Heart right ventricle (tissue), 16 donors: ENCODE measurements around the gene HSPA14. TPM values are rescaled to one million over a fixed set of nuclear protein-coding genes. Genes with fewer than 3 reads are reported as not detected.

Source experiments
- ATAC-seq, 8 donors: fragments of 200-7000 bp; cut with Tn5 transposase; one replicate each; pipeline ENCODE4 v1.9.1; 2020; ENCODE audit warnings: mild to moderate bottlenecking in 8 of 8, moderate library complexity in 8 of 8, moderate number of reproducible peaks in 1 of 8
- DNase-seq, 2 donors: peaks; one replicate each; pipeline ENCODE4 v3.0.0-alpha.2; 2020
- H3K27ac ChIP-seq, 10 donors: fragments of 200-600 bp; sonication (generic) in 2 of 10; one replicate each; pipeline versions ENCODE4 v1.5.0 to v1.8.0; 2020 to 2022; ENCODE audit warnings: mild to moderate bottlenecking in 3 of 10
- H3K27me3 ChIP-seq, 7 donors: fragments of 200-600 bp; one replicate each; pipeline ENCODE4 v1.8.0; 2021 to 2022; ENCODE audit warnings: mild to moderate bottlenecking in 2 of 7
- H3K36me3 ChIP-seq, 9 donors: fragments of 200-600 bp; sonication (generic) in 1 of 9; one replicate each; pipeline versions ENCODE4 v1.5.0 to v1.8.0; 2020 to 2022; ENCODE audit warnings: mild to moderate bottlenecking in 2 of 9
- H3K4me1 ChIP-seq, 9 donors: fragments of 200-600 bp; sonication (generic) in 1 of 9; one replicate each; pipeline versions ENCODE4 v1.5.0 to v1.8.0; 2020 to 2022; ENCODE audit warnings: mild to moderate bottlenecking in 4 of 9
- H3K4me3 ChIP-seq, 10 donors: fragments of 200-600 bp; sonication (generic) in 2 of 10; one replicate each; pipeline versions ENCODE4 v1.5.0 to v1.8.0; 2020 to 2022; ENCODE audit warnings: mild to moderate bottlenecking in 7 of 10, moderate library complexity in 2 of 10
- H3K9me3 ChIP-seq, 11 donors: fragments of 200-600 bp in 10 of 11; sonication (generic) in 2 of 11; one replicate each; pipeline versions ENCODE4 v1.5.0 to v1.8.0; 2013 to 2022; ENCODE audit warnings: mild to moderate bottlenecking in 2 of 11, control low read depth in 1 of 11, moderate library complexity in 1 of 11
- WGBS, 2 donors: extraction: QIAGEN DNeasy Blood & Tissue Kit; methylation state at CpG; one replicate each; pipeline ENCODE4 v1.1.7; 2013; ENCODE audit warnings: inconsistent platforms in 1 of 2; 5-methylcytosine and 5-hydroxymethylcytosine counted together
- intact Hi-C, 10 donors: fragments of 100-400 bp; cut with DNase I; formaldehyde crosslinking; loops; one replicate each; pipeline versions ENCODE4 v1.11.1 to v1.14.2; 2022
- long read RNA-seq, 3 donors: library from polyadenylated mRNA; unstranded; transcript quantifications; one replicate each; pipeline ENCODE4 v2.0.0, GENCODE V29; 2020 to 2021
- polyA plus RNA-seq, 2 donors: library from polyadenylated mRNA; stranded (reverse); fragments of 200-250 nt; gene quantifications; one replicate each; pipeline ENCODE4 v1.2.3, GENCODE V29; 2013
- total RNA-seq, 10 donors: library from RNA; stranded (reverse); fragmentation: NEBNext Ultra II Directional in 3 of 10; extraction: Animal tissue kit (Norgen Biotek cat#: 25700) in 3 of 10; gene quantifications; one replicate each; pipeline versions ENCODE4 v1.2.1 to v1.2.4, GENCODE V29; 2021 to 2023
- TF ChIP-seq, protein P1 (sequence below), 9 donors: fragments of 200-600 bp; sonication (generic) in 2 of 9; IDR thresholded peaks; one replicate each; pipeline versions ENCODE4 v1.5.0 to v1.8.0; 2021 to 2022; ENCODE audit warnings: antibody characterized with exemption in 9 of 9, mild to moderate bottlenecking in 5 of 9, moderate library complexity in 1 of 9
- donor health status: Arrhythmogenic right ventricular cardiomyopathy.
- donor health status: ischemic (EF 13 %, LVEDD 7.1; RV severe dilation, severe dysfunction).
- donor health status: healthy with polysubstance abuse.
- donor health status: DM: no; HTN: yes; CAD: no.
- donor health status: DM: no; HTN: no; CAD: no.
- donor health status: ischemic (EF 25% LVEDD 6.9; RV normal size, moderate dysfunction).
- donor health status: ischemic (EF 25% LVEDD 5.7; RV mildly dilated, moderate dysfunction).
- donor health status: healthy.
- donor health status: DM: yes; HTN: yes; CAD: no.
- donor health status: Ischemic cardiomyopathy.
- donor health status: ischemic (EF 35%, LVEDD 5.7; RV mildly dilated, moderate dysfunction).
- donor health status: nonischemic (EF 11% LVEDD 7.7; RV severe dilation, severe dysfunction).
- donor health status: DM: yes; HTN: yes; CAD: no.
- donor health status: PGD.
- donor health status: ischemic (EF 29% LVEDD 5.4; RV normal size, mild dysfunction).
- donor health status: nonischemic (EF 23%, LVEDD 6.1; RV moderate dilation, normal function).

Gene HSPA14, protein sequence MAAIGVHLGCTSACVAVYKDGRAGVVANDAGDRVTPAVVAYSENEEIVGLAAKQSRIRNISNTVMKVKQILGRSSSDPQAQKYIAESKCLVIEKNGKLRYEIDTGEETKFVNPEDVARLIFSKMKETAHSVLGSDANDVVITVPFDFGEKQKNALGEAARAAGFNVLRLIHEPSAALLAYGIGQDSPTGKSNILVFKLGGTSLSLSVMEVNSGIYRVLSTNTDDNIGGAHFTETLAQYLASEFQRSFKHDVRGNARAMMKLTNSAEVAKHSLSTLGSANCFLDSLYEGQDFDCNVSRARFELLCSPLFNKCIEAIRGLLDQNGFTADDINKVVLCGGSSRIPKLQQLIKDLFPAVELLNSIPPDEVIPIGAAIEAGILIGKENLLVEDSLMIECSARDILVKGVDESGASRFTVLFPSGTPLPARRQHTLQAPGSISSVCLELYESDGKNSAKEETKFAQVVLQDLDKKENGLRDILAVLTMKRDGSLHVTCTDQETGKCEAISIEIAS
- total RNA-seq (1 to 10 TPM; 7.1 to 9.7 (median 8.2) TPM), polyA plus RNA-seq (10 to 100 TPM in 1 of 2 donors, 1 to 10 TPM in 1; 8.8 to 11.6 TPM)
- long read RNA-seq, donor 1, transcript HSPA14-201 (14 exons, 1,904 nt), result major isoform, 12 of 17 reads
- long read RNA-seq, donor 1, partial matches to known transcripts, result 2 of 17 reads
- long read RNA-seq, donor 1, other reads (novel, unspliced or antisense), result 3 of 17 reads
- long read RNA-seq, donor 2, transcript HSPA14-201 (14 exons, 1,904 nt), result major isoform, 20 of 25 reads
- long read RNA-seq, donor 2, partial matches to known transcripts, result 3 of 25 reads
- long read RNA-seq, donor 2, other reads (novel, unspliced or antisense), result 2 of 25 reads
- long read RNA-seq, donor 3, transcript HSPA14-201 (14 exons, 1,904 nt), result major isoform, 42 of 61 reads
- long read RNA-seq, donor 3, partial matches to known transcripts, result 16 of 61 reads
- long read RNA-seq, donor 3, other reads (novel, unspliced or antisense), result 3 of 61 reads

DNA sequence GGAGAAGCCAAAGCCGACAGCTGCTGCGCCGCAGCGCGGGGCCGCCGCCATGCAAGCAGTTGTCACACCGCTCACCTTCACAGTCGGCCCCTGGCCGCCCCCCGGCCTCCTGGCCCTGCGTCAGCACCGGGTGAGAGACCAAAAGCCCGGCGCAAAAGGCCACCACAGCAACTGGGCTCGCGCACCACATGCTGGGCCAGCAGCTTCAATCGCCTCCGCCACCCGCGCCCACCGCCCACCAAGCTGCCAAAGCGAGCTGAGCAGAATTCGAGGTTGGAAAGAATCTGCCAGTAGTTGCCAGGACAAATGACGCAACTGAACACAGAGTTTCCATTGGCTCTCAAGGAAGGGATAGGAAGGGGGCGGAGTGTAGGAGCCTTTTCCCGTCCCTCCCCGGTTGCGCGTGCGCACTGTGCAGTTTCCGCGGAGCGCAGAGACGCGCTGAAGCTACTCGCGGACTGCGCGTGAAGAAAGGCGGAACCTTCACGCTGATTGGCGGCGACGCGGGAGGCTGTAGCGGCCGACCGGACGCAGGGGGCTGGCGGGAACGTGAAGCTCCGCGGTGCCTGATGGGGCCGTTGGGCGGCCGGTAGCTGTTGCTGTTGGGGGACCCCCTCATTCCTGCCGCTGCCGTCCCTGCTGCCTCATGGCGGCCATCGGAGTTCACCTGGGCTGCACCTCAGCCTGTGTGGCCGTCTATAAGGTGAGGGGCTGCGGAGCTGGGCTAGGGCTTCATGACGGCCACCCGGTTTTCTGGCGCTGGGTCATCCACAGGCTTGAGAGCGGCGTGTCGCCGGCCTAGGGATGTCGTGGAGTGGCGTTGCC, at the start of gene HSPA14, which contains the start of the genes CDNF and MSANTD7:
TSS of gene HSPA14 (plus strand) at position 550 of the 825 bp plus-strand sequence. CDS start at position 647, 97 bp downstream.
TSS of gene CDNF (minus strand) at position 281 of the 825 bp plus-strand sequence. CDS start at position 190, 91 bp downstream.
TSS of gene MSANTD7 (plus strand) at position 550 of the 825 bp plus-strand sequence. CDS start 3,979 bp downstream, outside the sequence.
- peaks cover 0 to 28% (median 24%) of the 10 kb centered on the region in 9 donors for H3K4me1 ChIP-seq
- TF ChIP-seq, protein P1, sequence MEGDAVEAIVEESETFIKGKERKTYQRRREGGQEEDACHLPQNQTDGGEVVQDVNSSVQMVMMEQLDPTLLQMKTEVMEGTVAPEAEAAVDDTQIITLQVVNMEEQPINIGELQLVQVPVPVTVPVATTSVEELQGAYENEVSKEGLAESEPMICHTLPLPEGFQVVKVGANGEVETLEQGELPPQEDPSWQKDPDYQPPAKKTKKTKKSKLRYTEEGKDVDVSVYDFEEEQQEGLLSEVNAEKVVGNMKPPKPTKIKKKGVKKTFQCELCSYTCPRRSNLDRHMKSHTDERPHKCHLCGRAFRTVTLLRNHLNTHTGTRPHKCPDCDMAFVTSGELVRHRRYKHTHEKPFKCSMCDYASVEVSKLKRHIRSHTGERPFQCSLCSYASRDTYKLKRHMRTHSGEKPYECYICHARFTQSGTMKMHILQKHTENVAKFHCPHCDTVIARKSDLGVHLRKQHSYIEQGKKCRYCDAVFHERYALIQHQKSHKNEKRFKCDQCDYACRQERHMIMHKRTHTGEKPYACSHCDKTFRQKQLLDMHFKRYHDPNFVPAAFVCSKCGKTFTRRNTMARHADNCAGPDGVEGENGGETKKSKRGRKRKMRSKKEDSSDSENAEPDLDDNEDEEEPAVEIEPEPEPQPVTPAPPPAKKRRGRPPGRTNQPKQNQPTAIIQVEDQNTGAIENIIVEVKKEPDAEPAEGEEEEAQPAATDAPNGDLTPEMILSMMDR (IDR thresholded peaks at IDR 0.05), result peak in 1 of 9 donors; percentile 7
- ATAC-seq (peak; percentile 98 to 100 (median 99)), DNase-seq (peak; percentile 99 to 100)
- 0 to 1% methylated on average over 72 of the region's 72 CpGs for WGBS, 2 donors
- peaks cover 0 to 43% (median 16%) of the 10 kb centered on the region in 9 donors for H3K36me3 ChIP-seq
- no peaks in the 10 kb centered on the region for H3K9me3 ChIP-seq
- H3K27me3 ChIP-seq, result no peaks in the 10 kb centered on the region
- peak within 1 kb of the TSS; percentile 80 to 99 (median 92) for H3K4me3 ChIP-seq
- intact Hi-C loops, result loop anchor here in 8 of 10 donors (2.0 to 10.0 kb wide), 4 partner anchors 39 to 257 kb away; partner anchors contain the start of genes SUV39H2 (in 8 of the 8) and RPP38 (in 1 of the 8)
- H3K27ac ChIP-seq, result peak within 1 kb of the TSS; percentile 90 to 99 (median 96)

DNA sequence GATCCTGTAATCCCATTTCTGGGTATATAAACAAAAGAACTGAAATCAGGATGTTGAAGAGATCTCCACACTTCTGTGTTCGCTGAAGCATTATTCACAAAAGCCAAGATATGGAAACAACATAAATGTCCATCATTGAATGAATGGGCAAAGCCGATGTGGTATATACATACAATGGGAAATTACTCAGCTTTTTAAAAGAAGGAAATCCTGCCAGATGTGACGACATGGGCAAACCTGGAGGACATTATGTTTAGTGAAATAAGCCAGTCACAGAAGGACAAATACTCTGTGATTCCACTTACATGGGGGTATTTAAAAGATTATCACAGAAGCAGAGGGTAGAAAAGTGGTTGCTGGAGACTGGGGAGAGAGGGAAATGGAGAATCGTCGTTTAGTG, 39.5 kb upstream of the HSPA14 start:
- intact Hi-C loops, result no loop called here
- no peak overlapping the region for H3K4me3 ChIP-seq
- 32 to 47% methylated on average over 5 of the region's 5 CpGs for WGBS, 2 donors

DNA sequence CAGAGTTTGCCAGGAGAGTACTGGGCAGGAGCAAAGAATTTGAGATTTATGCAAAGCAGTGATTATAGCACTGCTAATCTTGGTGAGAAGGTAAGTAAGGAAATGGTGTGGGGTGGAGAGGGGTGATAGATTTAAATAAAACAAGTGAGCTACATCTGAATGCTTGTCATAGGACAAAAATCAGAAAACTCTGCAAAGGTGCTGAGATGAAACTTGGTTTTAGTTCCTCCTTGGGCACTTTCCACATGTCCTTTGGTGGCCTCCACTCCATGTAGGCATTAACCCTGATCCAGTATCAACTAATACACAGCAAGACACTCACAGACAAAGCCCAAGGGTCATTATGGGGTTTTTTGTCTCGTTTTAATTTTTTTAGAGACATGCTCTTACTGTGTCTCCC, 37.7 kb upstream of the HSPA14 start:
- H3K36me3 ChIP-seq, result no peaks in the 10 kb centered on the region
- H3K4me3 ChIP-seq, result no peak overlapping the region
- H3K9me3 ChIP-seq, result no peaks in the 10 kb centered on the region
- peaks cover 0 to 2% (median 0%) of the 10 kb centered on the region in 7 donors for H3K27me3 ChIP-seq
- H3K27ac ChIP-seq, result no peak overlapping the region
- ATAC-seq (no peak), DNase-seq (no peak)
- TF ChIP-seq, protein P1 (IDR thresholded peaks at IDR 0.05), result no peak
- WGBS, 2 donors, result 54 to 62% methylated on average over 1 of the region's 1 CpG
- no peaks in the 10 kb centered on the region for H3K4me1 ChIP-seq
- intact Hi-C loops, result no loop called here

More for the DNA sequence above, 39.5 kb upstream of the HSPA14 start:
- Histone ChIP-seq H3K27me3 (peaks cover 0 to 2% (median 0%) of the 10 kb centered on the region in 7 donors), H3K4me1 (no peaks in the 10 kb centered on the region), H3K36me3 (no peaks in the 10 kb centered on the region), H3K9me3 (no peaks in the 10 kb centered on the region), H3K27ac (no peak overlapping the region)
- TF ChIP-seq, protein P1 (IDR thresholded peaks at IDR 0.05), result no peak
- no peak for ATAC-seq
- DNase-seq, result no peak
